HepG2 (cell line): ENCODE results near the gene MXI1. TPM values are rescaled to one million over a fixed set of nuclear protein-coding genes. Genes with fewer than 3 reads are reported as not detected.

Source experiments
- BRD4 ChIP-seq: sonication (generic); formaldehyde crosslinking; IDR thresholded peaks from 2 replicates; pipeline ENCODE4 v1.4.0; 2020; ENCODE audit warnings: missing genetic modification reagents
- CSRNP1 ChIP-seq: sonication (generic); formaldehyde crosslinking; IDR thresholded peaks from 2 replicates; pipeline ENCODE4 v1.8.1; 2023; ENCODE audit warnings: mild to moderate bottlenecking, missing genetic modification reagents
- CTCF ChIP-seq: sonication (generic); formaldehyde crosslinking; IDR thresholded peaks from 2 replicates; pipeline ENCODE4 v1.5.0; 2020; ENCODE audit warnings: mild to moderate bottlenecking, missing genetic modification reagents, moderate library complexity
- DMTF1 ChIP-seq: sonication (generic); formaldehyde crosslinking; IDR thresholded peaks from 2 replicates; pipeline ENCODE4 v1.4.0; 2020; ENCODE audit warnings: mild to moderate bottlenecking, missing genetic modification reagents
- GATA4 ChIP-seq: sonication (generic); IDR thresholded peaks from 2 replicates; pipeline ENCODE4 v1.6.1; 2016; ENCODE audit warnings: antibody characterized with exemption, low read depth, borderline replicate concordance
- HES4 ChIP-seq: sonication (generic); formaldehyde crosslinking; IDR thresholded peaks from 2 replicates; pipeline ENCODE4 v1.9.0; 2021; ENCODE audit warnings: mild to moderate bottlenecking, missing genetic modification reagents, borderline replicate concordance
- IKZF1 ChIP-seq: fragments of 450-650 bp; IDR thresholded peaks from 2 replicates; pipeline ENCODE4 v1.7.1; 2016
- JUNB ChIP-seq: sonication (generic); formaldehyde crosslinking; IDR thresholded peaks from 2 replicates; pipeline ENCODE4 v1.8.0; 2022; ENCODE audit warnings: missing genetic modification reagents, mild to moderate bottlenecking, borderline replicate concordance
- PTBP1 ChIP-seq: fragments of 200-400 bp; formaldehyde crosslinking; IDR thresholded peaks from 2 replicates; pipeline ENCODE4 v1.6.1; 2018; ENCODE audit warnings: low read length, low read depth; ENCODE audit not compliant: poor library complexity, severe bottlenecking
- TRIM22 ChIP-seq: fragments of 450-650 bp; IDR thresholded peaks from 2 replicates; pipeline ENCODE4 v1.6.1; 2017
- YY1 ChIP-seq: IDR thresholded peaks from 2 replicates; pipeline ENCODE4 v1.6.1; 2011; ENCODE audit warnings: low read length, low read depth, moderate library complexity, mild to moderate bottlenecking; ENCODE audit not compliant: insufficient read depth, insufficient replicate concordance
- ZBTB4 ChIP-seq: sonication (generic); formaldehyde crosslinking; IDR thresholded peaks from 2 replicates; pipeline ENCODE4 v1.4.0; 2020; ENCODE audit warnings: missing genetic modification reagents, mild to moderate bottlenecking, borderline replicate concordance
- ZNF263 ChIP-seq: sonication (generic); formaldehyde crosslinking; IDR thresholded peaks from 2 replicates; pipeline ENCODE4 v1.4.0; 2020; ENCODE audit warnings: missing genetic modification reagents
- ZNF503 ChIP-seq: sonication (generic); formaldehyde crosslinking; IDR thresholded peaks from 2 replicates; pipeline ENCODE4 v1.4.0; 2020; ENCODE audit warnings: missing genetic modification reagents
- ZNF777 ChIP-seq: sonication (generic); formaldehyde crosslinking; IDR thresholded peaks from 2 replicates; pipeline ENCODE4 v1.4.0; 2020; ENCODE audit warnings: missing genetic modification reagents
- polyA plus RNA-seq, 8 experiments: library from polyadenylated mRNA; depleted of rRNA in 3 of 8; stranded (reverse) in 7 of 8; unstranded in 1 of 8; fragments of >200 nt; fragmentation: Illumina TruSeq in 4 of 8; extraction: Trizol in 4 of 8; gene quantifications; 2 replicates each; pipeline versions ENCODE4 v1.2.1 to v1.2.3, GENCODE V29; 2011 to 2016; ENCODE audit warnings: low read depth in 4 of 8, missing spikeins in 1 of 8, mixed read lengths in 1 of 8; ENCODE audit not compliant: insufficient read depth in 1 of 8
- total RNA-seq, 5 experiments: library from RNA; depleted of rRNA; stranded (reverse); fragments of >200 nt; fragmentation: Illumina TruSeq; extraction: Trizol; gene quantifications; 2 replicates each; pipeline ENCODE4 v1.2.3, GENCODE V29; 2016; ENCODE audit warnings: low read depth in 1 of 5

Gene MXI1
- total and polyA plus RNA-seq, 2 of the 13 experiments (the other 11 are each of a cell fraction or from before 2014, with no cell fraction given), result 6.6 to 22.0 TPM

- 0 out of 2 replicates have a peak, but pooled peaks have one; percentile 10 for TF ChIP-seq DMTF1 (CRISPR knock-in tag)
- TF ChIP-seq ZBTB4 (CRISPR knock-in tag), result no peak
- TF ChIP-seq IKZF1, result no peak
- TF ChIP-seq GATA4, result no peak
- no peak for TF ChIP-seq JUNB (CRISPR knock-in tag)
- TF ChIP-seq BRD4, result no peak
- TF ChIP-seq CSRNP1 (CRISPR knock-in tag), result no peak
- no peak for TF ChIP-seq ZNF503
- TF ChIP-seq YY1, result no peak
- no peak for TF ChIP-seq TRIM22
- TF ChIP-seq HES4 (CRISPR knock-in tag), result 0 out of 2 replicates have a peak, but pooled peaks have one; percentile 36
- TF ChIP-seq CTCF (CRISPR knock-in tag), result peak; percentile 39
- TF ChIP-seq ZNF263 (CRISPR knock-in tag), result no peak
- TF ChIP-seq ZNF777 (CRISPR knock-in tag), result peak; percentile 20
- no peak for TF ChIP-seq PTBP1
Measured at GRCh38 chr10:110208614-110209453, 1.4 kb downstream of the MXI1 start (continued).
